Measurements from ENCODE around the gene LPAR1. TPM values are rescaled to one million over a fixed set of nuclear protein-coding genes. Genes with fewer than 3 reads are reported as not detected.

LPAR1 gene
- polyA plus RNA-seq, 3 donors = 15.1 to 18.1 (median 17.5) TPM

GRCh38 chr9:110939047-110939446 is 99.2 kb downstream of the LPAR1 start:
- H3K4me2 ChIP-seq (replicated peaks; ENCODE audit: extremely low read depth, low read length, poor library complexity, severe bottlenecking) = no peak overlapping the region
- Mint-ChIP-seq H3K9me3 (peaks cover 4 to 16% (median 9%) of the 10 kb centered on the region in 7 donors), H3K4me1 (peaks cover 11% of the 10 kb centered on the region), H3K27ac (peak overlapping the region in 1 of 7 donors; percentile 70), H3K36me3 (peaks cover 37 to 69% of the 10 kb centered on the region in 2 donors), H3K27me3 (ENCODE audit: low read depth in 3 of 3) (peaks cover 1 to 15% (median 3%) of the 10 kb centered on the region in 3 donors), H3K4me3 (no peak overlapping the region)
- intact Hi-C loops (cut with micrococcal nuclease) = no loop called here
- no peak overlapping the region for H3K9ac ChIP-seq (ENCODE audit: insufficient read depth, low read length, poor library complexity, severe bottlenecking)
- peaks cover under 1 to 3% of the 10 kb centered on the region in 2 donors for H3K4me1 ChIP-seq (ENCODE audit: control insufficient read depth in 1 of 2, insufficient read depth in 2 of 2, low read length in 2 of 2)
- H4K20me1 ChIP-seq (ENCODE audit: insufficient read depth, low read length) = peaks cover 90% of the 10 kb centered on the region
- TF ChIP-seq, protein P1, sequence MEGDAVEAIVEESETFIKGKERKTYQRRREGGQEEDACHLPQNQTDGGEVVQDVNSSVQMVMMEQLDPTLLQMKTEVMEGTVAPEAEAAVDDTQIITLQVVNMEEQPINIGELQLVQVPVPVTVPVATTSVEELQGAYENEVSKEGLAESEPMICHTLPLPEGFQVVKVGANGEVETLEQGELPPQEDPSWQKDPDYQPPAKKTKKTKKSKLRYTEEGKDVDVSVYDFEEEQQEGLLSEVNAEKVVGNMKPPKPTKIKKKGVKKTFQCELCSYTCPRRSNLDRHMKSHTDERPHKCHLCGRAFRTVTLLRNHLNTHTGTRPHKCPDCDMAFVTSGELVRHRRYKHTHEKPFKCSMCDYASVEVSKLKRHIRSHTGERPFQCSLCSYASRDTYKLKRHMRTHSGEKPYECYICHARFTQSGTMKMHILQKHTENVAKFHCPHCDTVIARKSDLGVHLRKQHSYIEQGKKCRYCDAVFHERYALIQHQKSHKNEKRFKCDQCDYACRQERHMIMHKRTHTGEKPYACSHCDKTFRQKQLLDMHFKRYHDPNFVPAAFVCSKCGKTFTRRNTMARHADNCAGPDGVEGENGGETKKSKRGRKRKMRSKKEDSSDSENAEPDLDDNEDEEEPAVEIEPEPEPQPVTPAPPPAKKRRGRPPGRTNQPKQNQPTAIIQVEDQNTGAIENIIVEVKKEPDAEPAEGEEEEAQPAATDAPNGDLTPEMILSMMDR (IDR thresholded peaks at IDR 0.05) = no peak
- no peak overlapping the region for H2AFZ ChIP-seq (ENCODE audit: insufficient read depth, low read depth, low read length, poor library complexity, severe bottlenecking)
- H3K27ac ChIP-seq (ENCODE audit: low read depth in 1 of 2, low read length in 2 of 2) = no peak overlapping the region
- no peak overlapping the region for H3K4me3 ChIP-seq (replicated peaks in 1 of 3; ENCODE audit: low read depth in 2 of 3, low read length in 3 of 3)
- H3K27me3 ChIP-seq (ENCODE audit: control insufficient read depth in 2 of 2, insufficient read depth in 2 of 2, low read length in 2 of 2) = peaks cover 0 to 2% of the 10 kb centered on the region in 2 donors
- H3K36me3 ChIP-seq (replicated peaks in 1 of 2; ENCODE audit: control insufficient read depth in 1 of 2, insufficient read depth in 2 of 2, low read length in 2 of 2) = peaks cover 10 to 30% of the 10 kb centered on the region in 2 donors
- H3K9me3 ChIP-seq (replicated peaks in 1 of 2; ENCODE audit: control insufficient read depth in 1 of 2, insufficient read depth in 1 of 2, low read length in 2 of 2) = peaks cover 0 to 6% of the 10 kb centered on the region in 2 donors
- H3K79me2 ChIP-seq (ENCODE audit: insufficient read depth, low read length) = no peaks in the 10 kb centered on the region
- WGBS (ENCODE audit: insufficient coverage) = 0% methylated on average over 2 of the region's 5 CpGs
- DNase-seq = no peak

- no peak overlapping the region for H3K9ac ChIP-seq (ENCODE audit: insufficient read depth, low read length, poor library complexity, severe bottlenecking)
- H3K79me2 ChIP-seq (ENCODE audit: insufficient read depth, low read length) = no peaks in the 10 kb centered on the region
- no peak overlapping the region for H2AFZ ChIP-seq (ENCODE audit: insufficient read depth, low read depth, low read length, poor library complexity, severe bottlenecking)
- Mint-ChIP-seq H3K4me3 (no peak overlapping the region), H3K27me3 (ENCODE audit: low read depth in 3 of 3) (peaks cover 0 to 8% (median 1%) of the 10 kb centered on the region in 3 donors), H3K36me3 (peaks cover 34 to 70% of the 10 kb centered on the region in 2 donors), H3K9me3 (peaks cover 4 to 16% (median 9%) of the 10 kb centered on the region in 7 donors), H3K4me1 (peaks cover 19% of the 10 kb centered on the region), H3K27ac (no peak overlapping the region)
- no peak overlapping the region for H3K4me2 ChIP-seq (replicated peaks; ENCODE audit: extremely low read depth, low read length, poor library complexity, severe bottlenecking)
- peaks cover 91% of the 10 kb centered on the region for H4K20me1 ChIP-seq (ENCODE audit: insufficient read depth, low read length)
- no peaks in the 10 kb centered on the region for H3K27me3 ChIP-seq (ENCODE audit: control insufficient read depth in 2 of 2, insufficient read depth in 2 of 2, low read length in 2 of 2)
- TF ChIP-seq, protein P1 (IDR thresholded peaks at IDR 0.05) = no peak
- H3K36me3 ChIP-seq (replicated peaks in 1 of 2; ENCODE audit: control insufficient read depth in 1 of 2, insufficient read depth in 2 of 2, low read length in 2 of 2) = peaks cover 10 to 30% of the 10 kb centered on the region in 2 donors
- no peak overlapping the region for H3K4me3 ChIP-seq (replicated peaks in 1 of 3; ENCODE audit: low read depth in 2 of 3, low read length in 3 of 3)
- intact Hi-C loops (cut with micrococcal nuclease) = no loop called here
- WGBS (ENCODE audit: insufficient coverage) = 63% methylated on average over 2 of the region's 3 CpGs
- no peak overlapping the region for H3K27ac ChIP-seq (ENCODE audit: low read depth in 1 of 2, low read length in 2 of 2)
- H3K9me3 ChIP-seq (replicated peaks in 1 of 2; ENCODE audit: control insufficient read depth in 1 of 2, insufficient read depth in 1 of 2, low read length in 2 of 2) = peaks cover 0 to 6% of the 10 kb centered on the region in 2 donors
- no peak for DNase-seq
- H3K4me1 ChIP-seq (ENCODE audit: control insufficient read depth in 1 of 2, insufficient read depth in 2 of 2, low read length in 2 of 2) = peaks cover 7 to 8% of the 10 kb centered on the region in 2 donors
Measured at GRCh38 chr9:110938242-110938641, 100.0 kb downstream of the LPAR1 start.
